OCI-LY7 (cell line): ENCODE results near the gene ARID5B. TPM values are rescaled to one million over a fixed set of nuclear protein-coding genes. Genes with fewer than 3 reads are reported as not detected.

ENCODE experiments used
- Bru-seq: library from RNA; stranded (reverse); fragments of 400-500 nt; gene quantifications from one replicate; lab custom pipeline; 2021; lab: Mats Ljungman, UMichigan
- BruChase-seq, 2 experiments: library from RNA; stranded (reverse); fragments of 400-500 nt; gene quantifications; one replicate each; lab custom pipeline; 2021; lab: Mats Ljungman, UMichigan
- BruUV-seq: library from RNA; stranded (reverse); fragments of 400-500 nt; replicated peaks from 2 replicates; lab custom pipeline; 2021; lab: Mats Ljungman, UMichigan
- CTCF ChIA-PET: fragments of 300-600 bp; sonication (Branson Sonifier 250); formaldehyde crosslinking; loops from one replicate; lab custom pipeline; 2022; ENCODE audit warnings: antibody characterized with exemption; ENCODE audit not compliant: unreplicated experiment; lab: Charles Lee
- POLR2A ChIA-PET: fragments of 300-600 bp; sonication (Branson Sonifier 250); formaldehyde crosslinking; loops from one replicate; lab custom pipeline; 2022; ENCODE audit warnings: antibody characterized with exemption; lab: Charles Lee
- DNase-seq: peaks from one replicate; pipeline ENCODE4 v3.0.0-alpha.2; 2015; ENCODE audit warnings: low spot score
- H2AFZ ChIP-seq: fragments of 200-600 bp; sonication (generic), shearing (Covaris generic); 2 replicates; pipeline ENCODE4 v1.6.1; 2014; ENCODE audit warnings: mild to moderate bottlenecking, antibody characterized with exemption, low read length, moderate library complexity
- H3K27ac ChIP-seq: fragments of 200-600 bp; sonication (generic); 2 replicates; pipeline ENCODE4 v1.5.1; 2014; ENCODE audit warnings: mixed run types, low read depth, mild to moderate bottlenecking, moderate library complexity, low read length, inconsistent platforms; ENCODE audit not compliant: poor library complexity, severe bottlenecking
- H3K36me3 ChIP-seq: fragments of 200-600 bp; sonication (generic); 2 replicates; pipeline ENCODE4 v1.6.1; 2014; ENCODE audit warnings: mild to moderate bottlenecking, antibody characterized with exemption, low read length, moderate library complexity, mixed read lengths; ENCODE audit not compliant: insufficient read depth
- H3K4me1 ChIP-seq: fragments of 200-600 bp; sonication (generic); 2 replicates; pipeline ENCODE4 v1.5.1; 2014; ENCODE audit warnings: mild to moderate bottlenecking, low read length; ENCODE audit not compliant: insufficient read depth, poor library complexity, severe bottlenecking
- H3K4me2 ChIP-seq: fragments of 200-600 bp; sonication (generic); 2 replicates; pipeline ENCODE4 v1.6.1; 2014; ENCODE audit warnings: mild to moderate bottlenecking, low read length
- H3K4me3 ChIP-seq: fragments of 200-600 bp; sonication (generic); 2 replicates; pipeline ENCODE4 v1.5.1; 2014; ENCODE audit warnings: mild to moderate bottlenecking, low read depth, low read length; ENCODE audit not compliant: poor library complexity, severe bottlenecking
- H3K79me2 ChIP-seq: fragments of 200-600 bp; sonication (generic); 2 replicates; pipeline ENCODE4 v1.6.1; 2016; ENCODE audit warnings: low read depth, mild to moderate bottlenecking, low read length, moderate library complexity, mixed read lengths; ENCODE audit not compliant: insufficient read depth
- H3K9me2 ChIP-seq: fragments of 200-600 bp; sonication (generic); 2 replicates; pipeline ENCODE4 v1.6.1; 2016; ENCODE audit warnings: mild to moderate bottlenecking, low read length, mixed read lengths; ENCODE audit not compliant: insufficient read depth
- H3K9me3 ChIP-seq: fragments of 200-600 bp; sonication (generic); 2 replicates; pipeline ENCODE4 v1.6.1; 2014; ENCODE audit warnings: mild to moderate bottlenecking, mixed run types, low read length, mixed read lengths
- H4K20me1 ChIP-seq: fragments of 200-600 bp; sonication (generic); 2 replicates; pipeline ENCODE4 v1.6.1; 2014; ENCODE audit warnings: mild to moderate bottlenecking, antibody characterized with exemption, low read length, moderate library complexity, mixed read lengths; ENCODE audit not compliant: insufficient read depth
- CTCF ChIP-seq: fragments of 200-600 bp; sonication (generic); conservative IDR thresholded peaks from 2 replicates; pipeline ENCODE4 v1.5.1; 2014; ENCODE audit warnings: mild to moderate bottlenecking, antibody characterized with exemption, low read length, moderate library complexity, mixed read lengths
- EZH2phosphoT487 ChIP-seq: fragments of 200-600 bp; sonication (generic); IDR thresholded peaks from 2 replicates; pipeline ENCODE4 v1.6.1; 2018; ENCODE audit warnings: low read depth, borderline replicate concordance, mild to moderate bottlenecking, mixed run types, antibody characterized with exemption, low read length, moderate library complexity, mixed read lengths
- intact Hi-C: fragments of 100-400 bp; cut with micrococcal nuclease; formaldehyde crosslinking; loops from one replicate; pipeline ENCODE4 v1.10.0; 2022; ENCODE audit not compliant: unreplicated experiment
- long read RNA-seq: library from polyadenylated mRNA; stranded (forward); transcript quantifications from one replicate; pipeline ENCODE4 v2.0.0, GENCODE V29; 2022
- total RNA-seq, 2 experiments: library from RNA; depleted of rRNA in 1 of 2; stranded (reverse); fragments of >200 nt in 1 of 2; shearing (Covaris generic) in 1 of 2; gene quantifications; 2 replicates each; pipeline ENCODE4 v1.2.3, GENCODE V29; 2014 to 2022

The ARID5B gene
- total RNA-seq (2014; rRNA removed; shearing (Covaris generic)), result 38.0 and 43.6 TPM in 2 replicates
- 56.5 and 56.7 TPM in 2 replicates for total RNA-seq (2022)
- Bru-seq, nascent RNA, result percentile 97 among the genes with signal in this experiment
- BruChase-seq, experiment 1, labeled RNA remaining after a 6-hour chase, result percentile 80 among the genes with signal in this experiment
- BruChase-seq, experiment 2, labeled RNA remaining after a 2-hour chase, result percentile 73 among the genes with signal in this experiment
- long read RNA-seq, full-length matches to known transcripts, result 2 of 14 reads
- long read RNA-seq, partial matches to known transcripts, result 5 of 14 reads
- long read RNA-seq, other reads (novel, unspliced or antisense), result 7 of 14 reads

DNA sequence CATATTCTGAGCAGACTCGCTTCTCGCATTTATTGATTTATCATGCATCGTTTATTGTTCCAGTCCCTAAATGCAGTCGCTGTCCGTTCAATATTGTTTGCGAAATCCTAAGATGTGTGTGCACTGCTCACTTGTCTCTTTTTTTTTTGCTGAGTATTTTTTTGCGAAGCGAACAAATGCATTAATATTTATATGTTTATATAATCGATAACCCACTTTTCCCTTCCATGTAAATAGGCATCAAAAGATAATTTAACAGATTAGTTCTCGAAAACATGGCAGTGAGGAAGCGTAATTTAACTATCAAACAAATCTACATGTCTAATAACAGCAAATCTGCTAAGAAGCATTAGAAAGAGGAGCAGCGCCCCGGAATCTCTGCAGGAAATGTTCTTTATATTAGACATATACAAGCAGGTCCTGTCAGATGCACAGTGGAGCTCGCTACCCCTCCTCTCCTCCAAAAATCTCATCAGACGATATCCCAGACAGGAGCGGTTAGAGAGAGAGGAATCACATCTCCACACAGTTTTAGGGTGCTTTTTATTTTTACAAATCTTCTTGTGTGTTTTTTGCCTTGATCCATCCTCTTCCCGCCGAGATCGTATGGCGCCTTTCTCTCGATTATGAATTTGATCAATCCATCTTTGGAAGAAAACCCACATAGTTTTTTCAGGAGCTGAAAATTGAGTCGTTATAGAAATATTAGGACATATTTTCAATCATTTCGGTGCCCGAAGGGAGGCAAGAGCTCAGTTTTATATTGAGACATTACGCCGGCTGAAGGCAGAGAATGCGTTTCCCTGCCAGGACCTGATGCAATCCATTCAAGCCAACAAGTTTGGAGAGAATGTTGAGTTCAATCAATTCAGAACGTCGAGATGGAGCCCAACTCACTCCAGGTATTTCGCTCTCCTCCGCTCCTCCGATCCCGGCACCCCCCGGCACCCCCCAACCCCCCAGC, at the start of gene ARID5B:
TSS of gene ARID5B (plus strand) at position 871 of the 964 bp plus-strand sequence. CDS start at position 882, 11 bp downstream.
- H3K9me3 ChIP-seq, result no peaks in the 10 kb centered on the region
- H3K27ac ChIP-seq, result peak within 1 kb of the TSS; percentile 96
- DNase-seq, result peak; percentile 86
- H3K79me2 ChIP-seq, result peaks cover 56% of the 10 kb centered on the region
- H3K36me3 ChIP-seq, result peaks cover under 1% of the 10 kb centered on the region; the same call in 1 of the 2 replicates
- H3K4me1 ChIP-seq, result peaks cover 57% of the 10 kb centered on the region
- H4K20me1 ChIP-seq, result no peaks in the 10 kb centered on the region
- H2AFZ ChIP-seq, result peak within 1 kb of the TSS; percentile 99
- peak within 1 kb of the TSS; percentile 93 for H3K4me3 ChIP-seq
- ChIA-PET CTCF (interaction anchor here (0.7 to 0.9 kb wide), 3 partner anchors 146 to 205 kb away, joined by 3 read pairs; no protein-coding TSS in a partner anchor), POLR2A (interaction anchor here (0.6 to 12.7 kb wide), 34 partner anchors 13 to 1686 kb away, joined by 3 to 284 read pairs (median 6); no protein-coding TSS in a partner anchor)
- no peaks in the 10 kb centered on the region for H3K9me2 ChIP-seq
- TF ChIP-seq EZH2phosphoT487 (no peak), CTCF (peak; percentile 37; the same call in 1 of the 2 replicates)
- H3K4me2 ChIP-seq, result peak within 1 kb of the TSS; percentile 93
- intact Hi-C loops, result loop anchor here (1.0 to 5.0 kb wide), 9 partner anchors 42 to 1231 kb away; partner anchors contain the start of gene NRBF2
- BruUV-seq, result no TSS peak

DNA sequence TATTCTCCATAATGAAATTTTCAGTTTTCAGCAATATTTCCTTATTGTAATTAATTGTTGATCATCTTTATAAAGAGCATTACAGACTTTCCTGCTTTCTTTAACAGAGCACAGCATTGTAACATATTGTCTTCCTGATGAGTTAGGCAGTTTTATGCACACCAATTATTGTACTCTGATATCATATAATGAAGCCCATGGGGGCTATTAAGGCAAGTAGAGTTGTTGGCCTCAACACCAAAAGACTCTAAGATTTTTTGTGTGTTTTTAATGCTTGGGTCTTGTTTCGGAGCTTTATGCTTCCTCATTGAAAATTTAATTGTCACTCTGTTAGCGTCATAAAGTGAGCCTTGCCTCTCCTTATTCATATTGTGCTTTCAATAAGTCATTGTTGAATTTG, 49.2 kb upstream of the ARID5B start:
- ChIA-PET CTCF (no interaction called here), POLR2A (interaction anchor here (0.6 to 1.4 kb wide), 3 partner anchors 15 to 1289 kb away, joined by 3 to 5 read pairs (median 5); no protein-coding TSS in a partner anchor)
- Histone ChIP-seq H3K9me2 (no peaks in the 10 kb centered on the region), H3K27ac (no peak overlapping the region), H3K36me3 (no peaks in the 10 kb centered on the region), H3K4me2 (no peak overlapping the region), H2AFZ (no peak overlapping the region), H3K4me1 (no peaks in the 10 kb centered on the region), H3K9me3 (no peaks in the 10 kb centered on the region), H3K79me2 (no peaks in the 10 kb centered on the region), H4K20me1 (no peaks in the 10 kb centered on the region), H3K4me3 (no peak overlapping the region)
- intact Hi-C loops, result no loop called here
- TF ChIP-seq EZH2phosphoT487 (no peak), CTCF (no peak)
- no peak for DNase-seq
- no TSS peak for BruUV-seq
